OCI-LY1 (cell line): ENCODE data around the gene TBC1D7.

Experiments
- EZH2 ChIP-seq: fragments of 200-600 bp; sonication (generic), shearing (Covaris generic); IDR thresholded peaks from 2 replicates; pipeline ENCODE4 v1.8.0; 2017; ENCODE audit warnings: borderline replicate concordance, mixed run types, mild to moderate bottlenecking, antibody characterized with exemption, low read length, moderate library complexity, mixed read lengths
- TF ChIP-seq, protein P1 (sequence below): fragments of 200-600 bp; sonication (generic), shearing (Covaris generic); IDR thresholded peaks from 2 replicates; pipeline ENCODE4 v1.5.1; 2017; ENCODE audit warnings: mild to moderate bottlenecking, antibody characterized with exemption, low read length, moderate library complexity, mixed read lengths

DNA sequence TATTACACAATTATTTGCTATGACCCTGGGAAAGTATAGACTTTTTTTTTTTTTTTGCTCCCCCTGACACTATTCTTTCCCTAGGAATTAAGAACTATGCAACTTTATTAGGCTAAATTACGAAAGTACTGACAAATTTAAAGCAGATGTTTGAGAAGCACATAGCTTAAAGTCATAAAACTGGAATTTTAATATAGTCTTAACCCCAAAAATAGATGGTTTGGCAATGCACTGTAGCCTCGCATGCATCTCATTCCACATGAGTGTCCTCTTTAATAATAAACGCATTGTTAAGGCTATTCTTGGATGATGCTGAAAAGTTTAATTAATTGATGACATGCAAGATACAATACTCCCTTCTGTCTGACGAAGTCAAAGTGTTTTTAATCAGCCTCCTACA, 49.3 kb downstream of the TBC1D7 start:
- TF ChIP-seq, protein P1, sequence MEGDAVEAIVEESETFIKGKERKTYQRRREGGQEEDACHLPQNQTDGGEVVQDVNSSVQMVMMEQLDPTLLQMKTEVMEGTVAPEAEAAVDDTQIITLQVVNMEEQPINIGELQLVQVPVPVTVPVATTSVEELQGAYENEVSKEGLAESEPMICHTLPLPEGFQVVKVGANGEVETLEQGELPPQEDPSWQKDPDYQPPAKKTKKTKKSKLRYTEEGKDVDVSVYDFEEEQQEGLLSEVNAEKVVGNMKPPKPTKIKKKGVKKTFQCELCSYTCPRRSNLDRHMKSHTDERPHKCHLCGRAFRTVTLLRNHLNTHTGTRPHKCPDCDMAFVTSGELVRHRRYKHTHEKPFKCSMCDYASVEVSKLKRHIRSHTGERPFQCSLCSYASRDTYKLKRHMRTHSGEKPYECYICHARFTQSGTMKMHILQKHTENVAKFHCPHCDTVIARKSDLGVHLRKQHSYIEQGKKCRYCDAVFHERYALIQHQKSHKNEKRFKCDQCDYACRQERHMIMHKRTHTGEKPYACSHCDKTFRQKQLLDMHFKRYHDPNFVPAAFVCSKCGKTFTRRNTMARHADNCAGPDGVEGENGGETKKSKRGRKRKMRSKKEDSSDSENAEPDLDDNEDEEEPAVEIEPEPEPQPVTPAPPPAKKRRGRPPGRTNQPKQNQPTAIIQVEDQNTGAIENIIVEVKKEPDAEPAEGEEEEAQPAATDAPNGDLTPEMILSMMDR: no peak
- no peak for TF ChIP-seq EZH2
